Liver (tissue), 9 donors: ENCODE results near the gene SIK3. TPM values are rescaled to one million over a fixed set of nuclear protein-coding genes. Genes with fewer than 3 reads are reported as not detected.

ENCODE experiments used
- DNase-seq: peaks from one replicate; pipeline ENCODE4 v3.0.0-alpha.2; 2017; ENCODE audit warnings: low spot score
- H3K27ac ChIP-seq, 2 donors: one replicate each; pipeline ENCODE4 v1.7.0; 2013; ENCODE audit warnings: inconsistent platforms in 2 of 2, low read length in 2 of 2, control low read depth in 1 of 2, low read depth in 1 of 2, mild to moderate bottlenecking in 1 of 2
- H3K27me3 ChIP-seq, 4 donors: one replicate each; pipeline versions ENCODE4 v1.6.1 to v1.7.0; 2013; ENCODE audit warnings: low read length in 3 of 4, inconsistent platforms in 1 of 4, mild to moderate bottlenecking in 1 of 4, moderate library complexity in 1 of 4; ENCODE audit not compliant: control insufficient read depth in 4 of 4, insufficient read depth in 4 of 4
- H3K36me3 ChIP-seq, 4 donors: one replicate each; pipeline versions ENCODE4 v1.6.1 to v1.7.0; 2013; ENCODE audit warnings: low read length in 3 of 4, mild to moderate bottlenecking in 3 of 4, low read depth in 1 of 4, moderate library complexity in 1 of 4; ENCODE audit not compliant: control insufficient read depth in 4 of 4, insufficient read depth in 3 of 4
- H3K4me1 ChIP-seq, 4 donors: one replicate each; pipeline versions ENCODE4 v1.6.1 to v1.7.0; 2013; ENCODE audit warnings: low read length in 3 of 4, mild to moderate bottlenecking in 3 of 4, moderate library complexity in 1 of 4; ENCODE audit not compliant: control insufficient read depth in 4 of 4, insufficient read depth in 4 of 4
- H3K4me3 ChIP-seq, 3 donors: one replicate each; pipeline versions ENCODE4 v1.6.1 to v1.7.0; 2013; ENCODE audit warnings: low read length in 3 of 3, control low read depth in 1 of 3, low read depth in 1 of 3, mild to moderate bottlenecking in 1 of 3
- H3K9ac ChIP-seq, 2 donors: one replicate each; pipeline ENCODE4 v1.7.0; 2013; ENCODE audit warnings: low read length in 2 of 2, mild to moderate bottlenecking in 2 of 2, moderate library complexity in 2 of 2, control low read depth in 1 of 2, low read depth in 1 of 2
- H3K9me3 ChIP-seq, 4 donors: one replicate each; pipeline versions ENCODE4 v1.6.1 to v1.7.0; 2013; ENCODE audit warnings: low read length in 3 of 4; ENCODE audit not compliant: control insufficient read depth in 4 of 4
- CTCF ChIP-seq: fragments of 150-350 bp; IDR thresholded peaks from 2 replicates; pipeline ENCODE4 v1.5.1; 2017; ENCODE audit warnings: improper control_type of control experiment, low read depth, low read length; ENCODE audit not compliant: missing input control
- FOXA1 ChIP-seq: IDR thresholded peaks from 2 replicates; pipeline ENCODE4 v1.6.1; 2016; ENCODE audit warnings: antibody characterized with exemption
- FOXA2 ChIP-seq: IDR thresholded peaks from 2 replicates; pipeline ENCODE4 v1.6.1; 2016; ENCODE audit warnings: antibody characterized with exemption
- GABPA ChIP-seq, 2 donors: IDR thresholded peaks in 1 of 2; conservative IDR thresholded peaks in 1 of 2; 2 replicates each; pipeline ENCODE4 v1.6.1; 2016; ENCODE audit warnings: antibody characterized with exemption in 2 of 2, mild to moderate bottlenecking in 1 of 2, moderate library complexity in 1 of 2
- HNF4A ChIP-seq, 2 donors: conservative IDR thresholded peaks; 2 replicates each; pipeline ENCODE4 v1.6.1; 2016; ENCODE audit warnings: antibody characterized with exemption in 2 of 2, mild to moderate bottlenecking in 2 of 2
- HNF4G ChIP-seq: IDR thresholded peaks from 2 replicates; pipeline ENCODE4 v1.6.1; 2016; ENCODE audit warnings: antibody characterized with exemption
- JUND ChIP-seq, 2 donors: IDR thresholded peaks; 2 replicates each; pipeline ENCODE4 v1.6.1; 2016; ENCODE audit warnings: antibody characterized with exemption in 2 of 2
- MAX ChIP-seq: IDR thresholded peaks from 2 replicates; pipeline ENCODE4 v1.6.1; 2016; ENCODE audit warnings: antibody characterized with exemption
- NR2F2 ChIP-seq: IDR thresholded peaks from 2 replicates; pipeline ENCODE4 v1.6.1; 2016; ENCODE audit warnings: antibody characterized with exemption
- RAD21 ChIP-seq, 2 donors: IDR thresholded peaks; 2 replicates each; pipeline ENCODE4 v1.6.1; 2016; ENCODE audit warnings: antibody characterized with exemption in 2 of 2, mild to moderate bottlenecking in 2 of 2
- REST ChIP-seq: IDR thresholded peaks from 2 replicates; pipeline ENCODE4 v1.6.1; 2016; ENCODE audit warnings: antibody characterized with exemption, mild to moderate bottlenecking
- RXRA ChIP-seq, 2 donors: IDR thresholded peaks; 2 replicates each; pipeline ENCODE4 v1.6.1; 2017 to 2018; ENCODE audit warnings: antibody characterized with exemption in 2 of 2, mild to moderate bottlenecking in 1 of 2
- TAF1 ChIP-seq: conservative IDR thresholded peaks from 2 replicates; pipeline ENCODE4 v1.6.1; 2016; ENCODE audit warnings: antibody characterized with exemption, mild to moderate bottlenecking
- YY1 ChIP-seq: IDR thresholded peaks from 2 replicates; pipeline ENCODE4 v1.6.1; 2016; ENCODE audit warnings: antibody characterized with exemption, mild to moderate bottlenecking
- ZBTB33 ChIP-seq: IDR thresholded peaks from 2 replicates; pipeline ENCODE4 v1.6.1; 2016; ENCODE audit warnings: antibody characterized with exemption
- whole genome bisulfite sequencing: extraction: QIAGEN DNeasy Blood & Tissue Kit; methylation state at CpG from one replicate; pipeline ENCODE4 v1.1.7; 2013; 5-methylcytosine and 5-hydroxymethylcytosine counted together
- polyA plus RNA-seq, 2 donors: library from polyadenylated mRNA; stranded (reverse) in 1 of 2; unstranded in 1 of 2; fragments of 200-250 nt in 1 of 2; fragments of >200 nt in 1 of 2; fragmentation: Nextera tagmentation in 1 of 2; extraction: Ambion mirVana in 1 of 2; gene quantifications; one replicate each; pipeline versions ENCODE4 v1.2.1 to v1.2.3, GENCODE V29; 2013 to 2015
- total RNA-seq, 2 donors: library from RNA; depleted of rRNA; stranded (reverse); fragments of >200 nt; gene quantifications; one replicate each; pipeline ENCODE4 v1.2.3, GENCODE V29; 2014
- donor health status: healthy.
- donor health status: healthy.
- donor health status: healthy.
- donor health status: healthy.
- donor health status: healthy.

The SIK3 gene
- total and polyA plus RNA-seq, 4 donors: 6.9 to 52.4 (median 14.4) TPM

- peaks cover 0 to 8% (median 6%) of the 10 kb centered on the region in 4 donors for H3K4me1 ChIP-seq
- DNase-seq: no peak
- 87% methylated on average over 7 of the region's 7 CpGs for whole genome bisulfite sequencing
Measured at GRCh38 chr11:116980136-116980793, 118.0 kb downstream of the SIK3 start.

GRCh38 chr11:116976941-116977570 lies 121.2 kb downstream of the SIK3 start:
- no peaks in the 10 kb centered on the region for H3K36me3 ChIP-seq
- H3K4me3 ChIP-seq: no peak overlapping the region
- H3K27me3 ChIP-seq: no peaks in the 10 kb centered on the region
- no peak for DNase-seq
- no peak overlapping the region for H3K9ac ChIP-seq
- TF ChIP-seq HNF4G: no peak
- no peak for TF ChIP-seq GABPA (IDR thresholded peaks at IDR 0.05 in 1 of 2, conservative IDR thresholded peaks at IDR 0.05 in 1 of 2)
- no peak for TF ChIP-seq HNF4A (conservative IDR thresholded peaks at IDR 0.05)
- no peak for TF ChIP-seq FOXA2
- no peak for TF ChIP-seq MAX
- TF ChIP-seq FOXA1: no peak
- TF ChIP-seq JUND (IDR thresholded peaks at IDR 0.05): no peak
- TF ChIP-seq RXRA (IDR thresholded peaks at IDR 0.05): no peak
- TF ChIP-seq NR2F2: no peak
- TF ChIP-seq ZBTB33: no peak
- TF ChIP-seq TAF1: no peak
- no peak for TF ChIP-seq RAD21 (IDR thresholded peaks at IDR 0.05)
- no peak for TF ChIP-seq YY1
- no peak for TF ChIP-seq REST
- TF ChIP-seq CTCF: no peak
- peaks cover 2 to 13% (median 9%) of the 10 kb centered on the region in 4 donors for H3K4me1 ChIP-seq
- no peak overlapping the region for H3K27ac ChIP-seq
- WGBS: 56% methylated on average over 5 of the region's 5 CpGs
- H3K9me3 ChIP-seq: no peaks in the 10 kb centered on the region

More at GRCh38 chr11:116980136-116980793, 118.0 kb downstream of the SIK3 start:
- Histone ChIP-seq H3K9me3 (no peaks in the 10 kb centered on the region), H3K27me3 (no peaks in the 10 kb centered on the region), H3K36me3 (no peaks in the 10 kb centered on the region), H3K9ac (no peak overlapping the region), H3K27ac (no peak overlapping the region), H3K4me3 (no peak overlapping the region)
- TF ChIP-seq RXRA (IDR thresholded peaks at IDR 0.05) (no peak), YY1 (no peak), TAF1 (no peak), GABPA (IDR thresholded peaks at IDR 0.05 in 1 of 2, conservative IDR thresholded peaks at IDR 0.05 in 1 of 2) (no peak)
